ENCODE measurements around the gene TRIM46.

The TRIM46 gene, protein sequence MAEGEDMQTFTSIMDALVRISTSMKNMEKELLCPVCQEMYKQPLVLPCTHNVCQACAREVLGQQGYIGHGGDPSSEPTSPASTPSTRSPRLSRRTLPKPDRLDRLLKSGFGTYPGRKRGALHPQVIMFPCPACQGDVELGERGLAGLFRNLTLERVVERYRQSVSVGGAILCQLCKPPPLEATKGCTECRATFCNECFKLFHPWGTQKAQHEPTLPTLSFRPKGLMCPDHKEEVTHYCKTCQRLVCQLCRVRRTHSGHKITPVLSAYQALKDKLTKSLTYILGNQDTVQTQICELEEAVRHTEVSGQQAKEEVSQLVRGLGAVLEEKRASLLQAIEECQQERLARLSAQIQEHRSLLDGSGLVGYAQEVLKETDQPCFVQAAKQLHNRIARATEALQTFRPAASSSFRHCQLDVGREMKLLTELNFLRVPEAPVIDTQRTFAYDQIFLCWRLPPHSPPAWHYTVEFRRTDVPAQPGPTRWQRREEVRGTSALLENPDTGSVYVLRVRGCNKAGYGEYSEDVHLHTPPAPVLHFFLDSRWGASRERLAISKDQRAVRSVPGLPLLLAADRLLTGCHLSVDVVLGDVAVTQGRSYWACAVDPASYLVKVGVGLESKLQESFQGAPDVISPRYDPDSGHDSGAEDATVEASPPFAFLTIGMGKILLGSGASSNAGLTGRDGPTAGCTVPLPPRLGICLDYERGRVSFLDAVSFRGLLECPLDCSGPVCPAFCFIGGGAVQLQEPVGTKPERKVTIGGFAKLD

DNA sequence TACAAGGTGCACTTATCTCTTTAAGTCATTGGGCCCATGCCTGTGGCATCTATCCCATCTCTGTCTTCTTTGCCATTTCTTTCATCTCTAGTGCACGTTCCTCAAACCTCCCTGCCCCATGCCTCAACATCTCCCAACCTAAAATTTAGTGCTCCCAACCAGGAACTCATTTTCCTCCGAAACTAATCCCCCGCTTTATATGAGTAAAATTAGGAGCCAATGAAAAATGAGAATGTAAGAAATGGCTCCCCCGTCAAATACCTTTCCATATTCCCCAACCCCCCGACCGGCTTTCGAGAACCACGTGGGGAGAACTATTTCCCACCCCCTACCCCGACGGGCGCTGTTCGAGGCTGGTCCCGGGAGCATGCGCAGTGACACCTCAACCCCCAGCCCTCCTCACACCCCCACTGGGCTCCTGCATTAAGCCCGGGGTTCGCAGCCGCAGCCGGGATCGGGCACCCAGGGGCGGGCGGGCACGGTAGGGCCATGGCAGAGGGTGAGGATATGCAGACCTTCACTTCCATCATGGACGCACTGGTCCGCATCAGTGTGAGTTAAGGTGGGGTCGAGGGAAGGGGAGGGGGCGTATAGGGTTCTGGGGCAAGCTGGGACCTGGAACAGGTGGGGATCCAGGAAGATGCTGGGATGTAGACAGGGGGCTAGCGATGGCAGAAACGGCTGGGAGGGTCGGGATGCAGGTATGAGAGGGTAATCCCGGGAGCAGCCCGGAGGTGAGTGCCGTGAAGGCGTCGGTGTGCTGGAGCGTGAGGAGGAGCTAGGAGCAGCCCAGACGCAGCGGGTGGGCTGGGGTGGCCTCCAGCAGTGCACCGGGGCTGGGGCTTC lies at the start of gene TRIM46:
TSS of gene TRIM46 (plus strand) at position 372 of the 846 bp plus-strand sequence. CDS start at position 490, 118 bp downstream.
- peak; percentile 52 to 69 for DNase-seq (ENCODE audit: low read depth in 2 of 2)

DNA sequence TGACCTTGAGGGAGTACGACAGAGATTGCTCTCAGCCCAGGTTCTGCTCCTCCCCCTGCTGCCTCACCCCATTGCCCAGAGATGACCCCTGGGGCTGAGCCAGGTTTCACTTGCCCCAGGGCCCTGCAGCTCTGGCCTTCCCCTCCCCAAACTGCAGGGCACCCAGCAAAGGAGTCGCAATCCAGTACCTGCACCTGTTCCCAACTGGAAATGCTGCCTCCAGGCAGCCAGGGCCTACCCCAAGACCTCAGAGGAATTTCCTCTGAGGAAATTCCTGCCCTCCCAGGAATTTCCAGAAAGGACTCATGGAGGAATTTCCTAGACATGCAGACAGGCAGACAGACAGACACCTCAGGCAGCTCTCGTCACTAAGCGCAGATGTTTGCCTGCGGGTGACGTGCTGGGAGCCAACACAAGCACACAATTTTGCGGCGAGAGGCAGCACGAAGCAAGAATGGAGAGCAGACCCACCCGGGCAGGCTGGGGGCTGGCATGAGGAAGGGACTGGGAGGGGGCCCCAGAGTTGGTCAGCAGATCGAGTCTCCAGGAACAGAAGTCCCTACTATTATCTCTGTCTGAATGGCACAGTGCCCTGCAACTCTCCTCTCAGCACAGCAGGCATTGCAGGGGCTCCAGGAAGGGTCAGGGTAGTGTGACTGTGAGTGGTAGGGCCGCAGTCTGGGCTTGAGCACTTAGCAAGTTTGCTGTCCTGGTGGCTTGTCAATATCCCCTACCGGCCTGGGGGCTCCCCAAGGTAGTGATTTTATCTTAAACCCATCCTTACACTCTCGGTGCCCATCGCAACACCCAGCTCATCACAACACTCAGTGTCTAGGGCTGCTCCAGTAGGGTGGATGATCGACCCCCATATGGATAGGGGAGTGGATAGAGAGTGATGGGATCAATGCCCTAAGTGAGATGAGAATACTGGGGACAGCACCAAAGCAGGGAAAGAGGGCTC lies 48.9 kb upstream of the TRIM46 start:
- DNase-seq (ENCODE audit: low read depth in 2 of 2), result no peak

DNA sequence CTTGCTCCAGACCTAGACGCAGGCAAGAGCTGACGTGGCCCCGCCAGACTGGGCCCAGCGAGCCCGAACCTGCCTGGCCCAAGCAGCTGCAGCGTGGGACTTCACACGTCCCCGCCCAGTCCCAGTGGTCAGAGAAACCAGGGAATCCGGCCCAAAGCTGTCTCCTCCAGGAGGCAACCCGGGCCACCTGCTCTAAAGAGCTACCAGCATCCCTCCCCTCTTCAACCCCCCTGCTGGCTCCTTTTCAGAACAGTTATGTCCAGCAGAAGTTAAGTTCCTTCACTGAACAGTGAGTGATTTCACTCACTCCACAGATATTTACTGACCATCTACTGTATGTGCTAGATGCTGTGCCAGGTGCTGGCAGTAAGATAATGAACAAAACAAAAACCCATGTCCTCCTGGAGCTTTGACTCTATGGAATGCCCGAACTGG lies 48.1 kb upstream of the TRIM46 start:
- DNase-seq (ENCODE audit: low read depth in 2 of 2), result no peak

DNA sequence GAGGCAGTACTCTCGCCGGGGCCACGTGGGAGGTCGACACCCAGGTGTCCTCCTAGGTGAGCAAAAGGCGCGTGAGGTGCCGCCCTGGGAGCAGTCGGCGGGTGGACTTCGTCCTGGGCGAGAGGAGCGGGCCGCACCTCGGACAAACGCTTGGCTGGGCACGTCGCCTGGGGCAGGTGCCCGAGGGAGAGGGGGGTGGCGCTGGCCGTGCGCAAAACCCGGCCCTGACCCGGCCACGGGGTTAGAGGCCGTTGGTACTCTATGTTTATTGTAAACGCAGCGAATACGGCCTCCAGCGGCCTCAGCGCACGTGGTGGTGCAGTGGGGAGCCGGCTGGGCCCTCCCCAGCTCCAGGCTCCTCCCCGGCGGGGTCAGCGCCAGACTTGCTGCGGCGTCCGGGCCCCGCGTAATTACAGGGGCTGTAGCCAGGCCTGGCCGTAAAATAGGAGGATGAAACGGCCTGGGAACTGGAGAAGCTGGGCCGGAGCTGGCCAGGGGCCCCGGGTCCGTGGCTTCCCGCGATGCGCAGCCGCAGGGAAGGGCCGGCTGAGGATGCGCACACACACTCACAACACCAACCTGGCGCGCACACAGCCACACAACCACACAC lies 47.6 kb upstream of the TRIM46 start:
- no peak for DNase-seq (ENCODE audit: low read depth in 2 of 2)

DNA sequence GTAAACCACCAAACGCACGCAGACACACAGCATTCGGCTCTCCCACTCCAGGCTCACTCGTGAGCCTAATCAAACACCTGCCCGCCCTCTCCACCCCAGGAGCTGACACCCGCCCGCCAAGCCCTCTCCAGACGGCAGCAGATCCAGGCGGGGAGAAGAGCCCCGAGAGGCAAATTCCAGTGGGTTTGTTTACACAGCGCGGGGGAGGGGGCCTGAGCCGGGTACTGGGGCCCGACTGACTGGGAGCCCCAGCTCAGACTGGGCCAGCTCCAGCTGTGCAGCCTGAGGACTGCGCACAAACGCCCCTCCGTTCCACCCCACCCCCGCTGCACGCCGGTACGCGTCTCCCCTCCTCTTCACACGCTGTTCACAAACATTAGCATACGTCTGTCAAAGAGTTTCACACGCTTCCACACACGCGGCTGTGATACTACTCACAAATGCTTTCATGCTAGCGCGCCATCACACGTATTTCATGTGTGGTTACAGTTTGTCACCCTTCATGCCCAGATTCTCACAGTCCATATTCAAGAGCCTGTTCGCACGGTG lies 47.0 kb upstream of the TRIM46 start:
- DNase-seq (ENCODE audit: low read depth in 2 of 2), result no peak

DNA sequence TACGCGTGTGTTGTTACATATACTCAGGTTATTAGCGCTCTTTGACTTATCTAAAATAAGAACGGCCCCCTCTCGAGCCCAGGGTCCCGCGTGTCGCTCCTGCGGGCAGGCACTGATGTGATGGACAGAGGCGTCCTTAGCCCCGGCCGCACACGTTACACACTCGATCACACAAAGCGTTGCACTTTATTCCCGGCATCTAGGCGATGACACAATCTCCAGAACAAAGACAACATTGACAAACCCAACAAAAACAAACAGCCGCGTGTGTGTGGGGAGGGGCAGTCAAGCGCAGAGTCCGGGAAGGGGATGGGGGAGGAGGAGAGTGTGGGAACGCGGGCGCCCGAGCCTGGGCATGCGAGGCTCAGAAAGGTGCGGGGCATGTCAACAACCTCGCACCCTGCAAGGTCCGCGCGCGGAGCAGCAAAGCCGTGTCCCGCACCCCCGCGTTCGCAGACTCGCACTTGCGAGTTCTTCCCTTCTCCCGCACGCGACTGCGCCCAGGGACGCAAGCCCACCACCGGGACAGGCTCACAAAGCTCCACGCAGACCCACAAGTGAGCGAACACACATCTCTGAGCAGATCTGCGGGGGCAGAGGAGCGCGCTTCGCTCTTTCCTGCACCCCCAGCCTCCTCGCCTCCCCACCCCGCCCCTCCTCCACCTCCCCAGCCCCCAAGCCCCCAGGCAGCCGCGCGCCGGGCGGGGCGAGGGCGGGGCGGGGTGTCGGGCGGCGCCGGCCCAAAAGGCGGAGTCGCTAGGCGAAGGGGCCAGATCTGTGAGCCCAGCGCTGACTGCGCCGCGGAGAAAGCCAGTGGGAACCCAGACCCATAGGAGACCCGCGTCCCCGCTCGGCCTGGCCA lies 46.3 kb upstream of the TRIM46 start, which contains the start of gene EFNA1:
TSS of gene EFNA1 (plus strand) at position 772 of the 862 bp plus-strand sequence. CDS start 102 bp downstream, outside the sequence.
- peak in 1 of 2 donors; percentile 38 for DNase-seq (ENCODE audit: low read depth in 2 of 2)

DNA sequence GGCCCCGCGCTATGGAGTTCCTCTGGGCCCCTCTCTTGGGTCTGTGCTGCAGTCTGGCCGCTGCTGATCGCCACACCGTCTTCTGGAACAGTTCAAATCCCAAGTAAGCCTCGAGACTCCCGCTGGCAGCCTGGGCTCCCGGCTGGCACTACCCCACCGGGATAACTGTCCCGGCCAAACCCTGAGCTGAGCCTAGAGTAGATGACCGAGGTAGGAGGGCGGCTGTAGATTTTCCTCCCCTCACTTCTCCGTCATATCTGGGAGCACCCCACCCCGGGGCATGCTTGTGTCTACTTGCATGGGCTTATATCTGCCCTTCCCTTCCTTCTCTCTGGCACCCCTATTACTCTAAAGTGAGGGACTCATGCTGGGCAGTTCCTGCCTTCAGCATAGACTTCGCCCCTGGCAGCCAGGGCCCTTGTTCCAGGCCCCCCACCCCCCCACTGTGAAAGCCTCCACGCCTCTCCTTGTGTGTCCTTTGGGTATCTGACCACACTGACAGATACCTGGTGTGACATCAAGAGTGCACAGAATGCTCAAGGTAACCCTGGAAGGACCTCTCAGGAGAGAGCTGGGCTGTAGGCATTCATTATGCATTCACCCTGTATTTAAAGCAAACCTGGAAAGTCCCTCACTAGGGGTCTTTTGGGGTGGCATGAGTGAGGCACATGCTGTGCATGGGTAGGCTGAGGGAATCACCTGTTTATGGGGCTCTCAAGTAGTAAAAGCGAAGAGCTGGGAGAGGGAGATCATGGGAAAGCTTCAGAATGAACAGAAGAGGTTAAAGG lies 45.5 kb upstream of the TRIM46 start:
- DNase-seq (ENCODE audit: low read depth in 2 of 2), result no peak

DNA sequence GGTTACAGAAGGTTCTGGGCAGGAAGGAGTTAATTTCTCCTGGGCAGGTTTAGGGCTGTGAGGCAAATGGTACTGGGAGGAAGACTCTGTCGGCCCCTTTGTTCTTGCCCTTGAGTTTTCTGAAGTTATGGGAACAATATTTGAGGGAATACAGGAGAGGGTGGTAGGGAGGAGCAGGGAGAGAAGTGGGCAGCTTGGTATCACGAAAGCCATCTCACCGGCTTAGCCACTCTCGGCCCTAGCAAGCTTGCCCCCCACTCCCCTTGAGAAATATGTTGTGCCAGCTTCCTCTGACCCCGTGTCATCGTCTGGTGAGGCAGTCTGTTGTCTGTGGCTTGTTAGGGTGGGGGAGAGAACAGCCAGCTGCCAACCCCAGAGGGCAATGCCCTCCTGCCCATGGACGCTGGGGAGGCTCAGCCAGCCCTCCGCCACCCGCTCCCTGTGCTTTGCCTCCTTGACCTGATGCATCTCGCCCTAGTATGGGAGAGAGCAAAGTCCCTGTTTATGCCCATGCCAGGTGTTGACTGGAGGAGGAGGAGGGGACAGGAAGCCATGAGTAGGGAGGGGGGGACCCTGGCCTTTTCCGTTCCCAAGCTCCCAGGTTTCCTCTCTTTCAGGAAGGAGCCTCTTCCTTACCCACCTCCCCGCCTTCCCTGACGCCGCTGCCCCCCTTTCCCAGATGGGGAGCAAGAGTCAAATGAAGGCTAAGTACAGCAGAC lies 44.7 kb upstream of the TRIM46 start:
- no peak for DNase-seq (ENCODE audit: low read depth in 2 of 2)

DNA sequence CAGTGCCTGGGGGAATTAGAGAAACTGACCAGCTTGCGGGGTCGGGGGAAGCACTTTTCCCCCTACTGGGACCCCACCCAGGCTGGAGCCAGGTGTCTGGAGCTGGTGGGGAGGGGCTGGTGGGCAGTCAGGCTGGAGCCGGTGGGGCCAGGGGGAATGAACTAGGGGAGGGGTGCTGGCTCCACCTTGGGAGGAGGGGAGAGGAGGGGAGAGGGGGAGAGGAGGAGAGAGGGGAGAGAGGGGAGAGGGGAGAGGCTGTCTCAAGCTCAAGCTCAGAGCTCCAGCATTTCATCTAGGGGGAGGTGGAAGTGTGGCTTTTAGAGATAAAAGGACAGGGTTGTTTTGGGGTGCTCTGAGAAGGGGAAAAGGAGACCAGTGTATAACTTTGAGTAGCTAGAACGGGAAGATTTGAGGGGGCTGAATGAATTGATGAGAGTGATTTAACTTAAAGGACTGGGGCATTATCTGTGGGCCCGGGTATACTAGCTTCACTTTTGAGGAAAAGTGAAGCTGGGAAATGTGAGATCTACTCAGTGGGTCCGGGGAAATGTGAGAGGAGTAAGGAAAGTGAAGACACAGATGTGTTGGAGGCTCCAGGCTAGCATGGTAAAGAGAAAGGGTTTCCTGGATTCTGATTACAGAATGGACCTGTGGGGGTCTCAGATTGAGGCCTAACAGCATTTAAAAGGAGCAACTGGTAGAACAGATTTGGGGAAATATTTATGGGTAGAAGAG lies 43.2 kb upstream of the TRIM46 start:
- no peak for DNase-seq (ENCODE audit: low read depth in 2 of 2)

DNA sequence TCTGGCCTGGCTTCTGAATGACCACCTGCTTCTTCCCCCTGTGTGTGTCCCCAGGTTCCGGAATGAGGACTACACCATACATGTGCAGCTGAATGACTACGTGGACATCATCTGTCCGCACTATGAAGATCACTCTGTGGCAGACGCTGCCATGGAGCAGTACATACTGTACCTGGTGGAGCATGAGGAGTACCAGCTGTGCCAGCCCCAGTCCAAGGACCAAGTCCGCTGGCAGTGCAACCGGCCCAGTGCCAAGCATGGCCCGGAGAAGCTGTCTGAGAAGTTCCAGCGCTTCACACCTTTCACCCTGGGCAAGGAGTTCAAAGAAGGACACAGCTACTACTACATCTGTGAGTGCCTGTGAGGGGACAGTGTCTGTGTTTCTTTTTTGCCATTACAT lies 42.4 kb upstream of the TRIM46 start:
- DNase-seq (ENCODE audit: low read depth in 2 of 2), result no peak

DNA sequence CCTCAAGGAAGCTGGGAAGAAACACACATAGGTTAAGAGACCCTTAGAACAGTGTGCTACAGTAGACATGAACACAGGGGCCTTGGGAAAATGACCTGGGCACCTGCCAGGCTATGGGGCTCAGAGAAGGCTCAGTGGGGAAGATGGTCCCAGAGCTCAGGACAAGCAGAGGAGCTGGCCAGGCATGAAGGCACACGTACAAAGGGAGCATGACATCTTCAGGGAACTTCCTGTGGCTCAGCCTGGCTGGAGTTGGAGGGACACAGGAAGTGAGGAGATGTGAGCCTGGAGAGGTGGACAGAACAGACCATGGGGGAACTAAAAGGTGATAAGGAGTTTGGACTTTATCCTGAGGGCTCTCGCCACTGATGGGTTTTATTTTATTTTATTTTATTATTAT lies 41.8 kb upstream of the TRIM46 start:
- no peak for DNase-seq (ENCODE audit: low read depth in 2 of 2)

DNA sequence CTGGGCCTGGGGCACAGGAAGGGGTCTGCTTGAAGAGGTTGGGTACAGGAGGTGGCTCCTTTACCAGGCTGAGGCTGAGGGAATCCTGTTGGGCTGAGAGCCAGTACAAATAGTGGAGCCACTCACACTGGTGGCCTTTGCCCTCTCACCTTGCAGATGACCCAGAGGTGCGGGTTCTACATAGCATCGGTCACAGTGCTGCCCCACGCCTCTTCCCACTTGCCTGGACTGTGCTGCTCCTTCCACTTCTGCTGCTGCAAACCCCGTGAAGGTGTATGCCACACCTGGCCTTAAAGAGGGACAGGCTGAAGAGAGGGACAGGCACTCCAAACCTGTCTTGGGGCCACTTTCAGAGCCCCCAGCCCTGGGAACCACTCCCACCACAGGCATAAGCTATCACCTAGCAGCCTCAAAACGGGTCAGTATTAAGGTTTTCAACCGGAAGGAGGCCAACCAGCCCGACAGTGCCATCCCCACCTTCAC lies 39.8 kb upstream of the TRIM46 start:
- DNase-seq (ENCODE audit: low read depth in 2 of 2), result no peak

DNA sequence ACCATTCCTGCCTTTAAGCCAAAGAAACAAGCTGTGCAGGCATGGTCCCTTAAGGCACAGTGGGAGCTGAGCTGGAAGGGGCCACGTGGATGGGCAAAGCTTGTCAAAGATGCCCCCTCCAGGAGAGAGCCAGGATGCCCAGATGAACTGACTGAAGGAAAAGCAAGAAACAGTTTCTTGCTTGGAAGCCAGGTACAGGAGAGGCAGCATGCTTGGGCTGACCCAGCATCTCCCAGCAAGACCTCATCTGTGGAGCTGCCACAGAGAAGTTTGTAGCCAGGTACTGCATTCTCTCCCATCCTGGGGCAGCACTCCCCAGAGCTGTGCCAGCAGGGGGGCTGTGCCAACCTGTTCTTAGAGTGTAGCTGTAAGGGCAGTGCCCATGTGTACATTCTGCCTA lies 39.3 kb upstream of the TRIM46 start:
- DNase-seq (ENCODE audit: low read depth in 2 of 2), result no peak

DNA sequence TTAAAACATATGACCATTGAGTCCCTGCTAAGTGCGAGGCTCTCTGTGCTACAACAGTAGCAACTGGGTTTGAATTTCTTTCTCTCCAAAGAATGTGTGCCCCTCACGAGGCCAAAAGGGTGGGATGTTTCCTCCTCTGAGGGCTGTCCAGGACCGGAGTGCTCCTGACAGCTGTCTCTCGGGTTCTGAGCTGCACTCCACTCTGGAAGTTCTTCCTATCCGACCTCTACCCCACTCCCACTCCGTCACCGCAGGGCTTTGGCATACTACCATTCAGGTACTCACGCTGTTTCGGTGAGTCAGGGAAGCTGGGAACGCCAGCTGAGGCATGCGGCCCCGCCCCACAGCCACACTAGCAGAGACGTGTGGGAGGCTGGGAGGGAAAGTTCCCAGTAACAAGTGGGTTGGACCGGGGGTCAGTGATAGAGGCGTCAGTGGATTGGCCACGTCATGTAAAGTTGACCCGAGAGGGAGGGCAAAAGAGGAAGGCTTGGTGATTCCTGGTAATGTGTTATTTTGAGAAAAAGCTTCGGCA lies 38.7 kb upstream of the TRIM46 start:
- peak; percentile 58 to 64 for DNase-seq (ENCODE audit: low read depth in 2 of 2)

DNA sequence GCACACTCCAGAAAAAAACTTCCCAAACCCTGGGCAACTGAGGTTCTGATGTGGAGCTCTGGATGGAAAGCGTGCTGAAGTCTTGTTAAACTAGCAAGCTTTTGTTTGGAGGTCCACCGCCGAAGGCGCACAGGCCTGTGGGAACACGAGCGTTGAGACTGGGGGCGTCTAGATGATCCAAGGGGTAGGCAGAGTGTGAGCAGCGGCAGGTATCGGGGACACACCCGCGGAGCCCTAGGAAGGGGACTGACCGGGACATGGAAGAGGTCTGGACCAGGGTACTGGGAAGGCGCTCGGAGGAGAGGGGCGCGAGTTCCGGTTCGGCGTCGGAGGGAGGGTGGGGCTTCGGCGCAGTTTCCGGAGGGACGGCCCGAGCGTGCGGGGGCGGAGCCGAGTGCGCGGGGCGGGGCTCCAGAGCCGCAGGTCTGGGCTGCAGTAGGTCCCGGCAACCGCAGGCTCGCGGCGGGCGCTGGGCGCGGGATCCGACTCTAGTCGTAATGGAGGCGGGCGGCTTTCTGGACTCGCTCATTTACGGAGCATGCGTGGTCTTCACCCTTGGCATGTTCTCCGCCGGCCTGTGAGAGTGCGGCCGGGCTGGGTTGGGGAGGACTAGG lies 38.1 kb upstream of the TRIM46 start, which contains the start of gene SLC50A1:
TSS of gene SLC50A1 (plus strand) at position 438 of the 614 bp plus-strand sequence. CDS start at position 498, 60 bp downstream.
- DNase-seq (ENCODE audit: low read depth in 2 of 2), result peak; percentile 74 to 90

DNA sequence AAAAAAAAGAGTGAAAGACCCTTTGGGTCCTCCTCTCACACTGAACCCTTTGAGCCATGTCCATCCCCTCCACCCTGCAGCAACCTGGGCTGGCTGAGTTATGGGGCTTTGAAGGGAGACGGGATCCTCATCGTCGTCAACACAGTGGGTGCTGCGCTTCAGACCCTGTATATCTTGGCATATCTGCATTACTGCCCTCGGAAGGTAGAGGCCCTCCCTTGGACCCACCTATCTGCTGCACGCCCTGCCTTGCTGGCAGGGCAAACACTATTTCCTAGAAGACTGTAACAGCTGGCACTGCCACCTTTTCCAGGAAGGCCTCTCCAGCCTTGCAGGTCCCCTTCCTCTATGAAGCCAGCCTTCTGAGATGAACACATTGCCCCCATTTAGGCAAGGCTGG lies 36.9 kb upstream of the TRIM46 start:
- DNase-seq (ENCODE audit: low read depth in 2 of 2), result no peak

Data from stimulated activated CD8-positive, alpha-beta memory T cell treated with anti-CD3 and anti-CD28 coated beads, Interleukin-7, amount 100 ng/mL, for 4 hours (primary cell).